ENCODE data around the gene MYOZ2.

The MYOZ2 gene

GRCh38 chr4:119099227-119099810 lies 36.3 kb upstream of the MYOZ2 start:
- DNase-seq (ENCODE audit: low read depth) = no peak
- no peak for TF ChIP-seq CTCF (IDR thresholded peaks at IDR 0.05; ENCODE audit: control insufficient read depth, extremely low read depth, insufficient read depth)
- no peak overlapping the region for H3K4me3 ChIP-seq (ENCODE audit: low read depth, low read length)

GRCh38 chr4:119100655-119101054 lies 35.0 kb upstream of the MYOZ2 start:
- H3K4me3 ChIP-seq (ENCODE audit: low read depth, low read length) = no peak overlapping the region
- no peak for DNase-seq (ENCODE audit: low read depth)
- no peak for TF ChIP-seq CTCF (IDR thresholded peaks at IDR 0.05; ENCODE audit: control insufficient read depth, extremely low read depth, insufficient read depth)

- no peak overlapping the region for H3K4me3 ChIP-seq (ENCODE audit: low read depth, low read length)
- TF ChIP-seq CTCF (IDR thresholded peaks at IDR 0.05; ENCODE audit: control insufficient read depth, extremely low read depth, insufficient read depth) = no peak
- no peak for DNase-seq (ENCODE audit: low read depth)
These were observed 32.4 kb upstream of the MYOZ2 start for GRCh38 chr4:119103263-119103662.

- no peak for TF ChIP-seq CTCF (IDR thresholded peaks at IDR 0.05; ENCODE audit: control insufficient read depth, extremely low read depth, insufficient read depth)
- DNase-seq (ENCODE audit: low read depth) = no peak
- H3K4me3 ChIP-seq (ENCODE audit: low read depth, low read length) = no peak overlapping the region
These were observed 30.9 kb upstream of the MYOZ2 start for GRCh38 chr4:119104644-119105273.

- no peak for TF ChIP-seq CTCF (IDR thresholded peaks at IDR 0.05; ENCODE audit: control insufficient read depth, extremely low read depth, insufficient read depth)
- no peak for DNase-seq (ENCODE audit: low read depth)
- H3K4me3 ChIP-seq (ENCODE audit: low read depth, low read length) = no peak overlapping the region
These were observed 30.0 kb upstream of the MYOZ2 start for GRCh38 chr4:119105605-119106004.

GRCh38 chr4:119106036-119107000 lies 29.3 kb upstream of the MYOZ2 start:
- H3K4me3 ChIP-seq (ENCODE audit: low read depth, low read length) = no peak overlapping the region
- TF ChIP-seq CTCF (IDR thresholded peaks at IDR 0.05; ENCODE audit: control insufficient read depth, extremely low read depth, insufficient read depth) = no peak
- DNase-seq (ENCODE audit: low read depth) = no peak

Data from LNCaP clone FGC (cell line).